IPS-18c (cell line): ENCODE data around the gene SETD3.
"Not testable (repeated sequence)": the region's sequence is repeated elsewhere in the genome, so short reads cannot be mapped to it uniquely, and the experiment has no call there.

Experiments used
- H3K4me3 ChIP-seq: 2 replicates; pipeline ENCODE4 v1.7.0; 2013; ENCODE audit warnings: low read depth, mild to moderate bottlenecking, low read length, moderate library complexity; ENCODE audit not compliant: insufficient read depth
- H3K9me3 ChIP-seq: one replicate; pipeline ENCODE4 v1.6.1; 2013; ENCODE audit warnings: mild to moderate bottlenecking, low read length, moderate library complexity; ENCODE audit not compliant: control insufficient read depth, insufficient read depth

SETD3 gene

DNA sequence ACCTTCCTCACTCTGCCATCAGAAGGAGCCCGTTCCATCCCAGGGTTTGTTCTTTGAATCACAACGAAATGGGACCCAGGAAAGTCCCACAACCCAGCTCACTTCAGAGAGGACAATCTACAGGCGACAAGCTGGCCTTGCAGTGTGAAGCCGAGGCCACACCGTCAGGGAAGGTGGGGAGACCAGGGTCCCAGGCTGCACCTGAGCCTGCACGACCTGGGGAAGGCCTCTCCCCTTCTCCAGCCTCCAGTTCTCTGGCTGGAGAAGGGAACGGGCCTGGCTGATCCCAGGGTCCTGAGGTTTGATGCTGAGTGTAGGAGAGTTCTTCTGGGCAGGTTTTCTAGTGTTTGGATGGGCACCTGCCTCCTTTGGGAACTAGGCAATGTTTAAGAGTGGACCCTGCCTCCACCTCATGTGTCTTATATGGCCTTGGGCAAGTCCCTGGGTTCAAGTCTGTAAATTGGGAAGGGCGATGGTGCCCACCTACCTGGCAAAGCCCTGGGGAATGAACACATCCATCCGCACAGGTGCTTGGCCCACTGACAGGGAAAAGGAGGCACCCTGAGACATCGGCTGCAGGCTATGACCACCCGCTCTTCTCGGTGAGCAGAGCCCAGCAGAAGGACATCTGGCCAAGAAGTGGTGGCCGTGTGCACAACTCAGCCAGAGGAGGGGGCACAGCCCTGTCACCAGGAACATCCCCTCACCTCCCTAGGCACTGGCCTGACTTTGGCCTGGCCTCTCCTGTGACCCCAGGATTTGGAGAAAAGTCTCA lies 130.8 kb downstream of the SETD3 start:
- Histone ChIP-seq H3K9me3 (no peaks in the 10 kb centered on the region), H3K4me3 (no peak overlapping the region)

DNA sequence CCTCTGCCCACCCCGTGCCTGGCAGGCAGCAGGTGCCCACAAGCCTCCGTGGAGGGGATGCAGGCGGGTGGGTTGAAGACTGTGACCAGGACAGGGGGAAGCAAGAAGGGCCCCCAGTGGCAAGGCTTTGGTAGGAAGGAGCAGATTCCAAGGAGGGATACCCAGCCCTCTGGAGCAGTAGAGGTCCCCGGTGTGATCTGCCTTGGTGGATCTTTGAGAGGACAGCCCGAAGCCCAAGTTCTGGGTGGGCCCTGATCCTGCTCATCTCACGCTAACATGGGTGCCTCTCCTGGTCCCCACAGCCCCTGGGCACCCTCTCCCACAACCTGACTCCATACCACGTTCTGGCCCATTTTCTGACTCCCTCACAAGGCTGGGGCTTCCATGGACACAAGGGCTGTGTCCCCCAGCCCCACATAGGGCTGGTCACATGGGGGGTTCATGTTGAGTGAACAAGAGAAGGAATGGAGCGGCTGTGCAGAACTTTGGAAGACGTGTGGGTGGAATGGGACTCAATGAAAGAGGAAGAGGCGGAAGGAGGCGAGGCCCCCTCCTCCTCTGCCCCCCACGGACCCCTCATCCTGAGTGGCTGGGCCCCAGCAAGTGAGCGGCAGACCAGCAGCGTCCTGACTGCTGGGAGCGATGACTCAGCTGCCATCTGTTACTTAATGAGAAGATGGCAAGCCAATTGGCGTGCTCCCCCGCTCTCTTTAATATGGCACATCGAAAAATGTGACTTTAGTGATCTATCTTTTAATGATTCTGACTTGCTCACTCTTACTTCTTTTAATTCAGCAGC lies 131.6 kb downstream of the SETD3 start:
- Histone ChIP-seq H3K9me3 (no peaks in the 10 kb centered on the region), H3K4me3 (no peak overlapping the region)

DNA sequence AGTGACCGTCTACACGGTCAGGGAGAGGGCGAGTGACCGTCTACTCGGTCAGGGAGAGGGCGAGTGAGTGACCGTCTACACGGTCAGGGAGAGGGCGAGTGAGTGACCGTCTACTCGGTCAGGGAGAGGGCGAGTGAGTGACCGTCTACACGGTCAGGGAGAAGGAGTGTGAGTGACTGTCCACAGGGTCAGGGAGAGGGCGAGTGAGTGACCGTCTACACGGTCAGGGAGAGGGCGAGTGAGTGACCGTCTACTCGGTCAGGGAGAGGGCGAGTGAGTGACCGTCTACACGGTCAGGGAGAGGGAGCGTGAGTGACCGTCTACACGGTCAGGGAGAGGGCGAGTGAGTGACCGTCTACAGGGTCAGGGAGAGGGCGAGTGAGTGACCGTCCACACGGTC lies 132.4 kb downstream of the SETD3 start:
- not testable (repeated sequence) for H3K9me3 ChIP-seq, H3K4me3 ChIP-seq
